ENCODE measurements around the gene PRDM8.

- TF ChIP-seq CTCF (IDR thresholded peaks at IDR 0.05), result peak; percentile 19 to 67 (median 52)
- no peak for TF ChIP-seq POLR2A (IDR thresholded peaks at IDR 0.05)
Observed at GRCh38 chr4:80215449-80216052, 18.2 kb downstream of the PRDM8 start.

Measured in thyroid gland (tissue), 4 donors.